ENCODE results near the gene PIEZO2. TPM values are rescaled to one million over a fixed set of nuclear protein-coding genes. Genes with fewer than 3 reads are reported as not detected.

Gene PIEZO2
- total RNA-seq, 1 experiment from 2014 or later, result 0.11 TPM

DNA sequence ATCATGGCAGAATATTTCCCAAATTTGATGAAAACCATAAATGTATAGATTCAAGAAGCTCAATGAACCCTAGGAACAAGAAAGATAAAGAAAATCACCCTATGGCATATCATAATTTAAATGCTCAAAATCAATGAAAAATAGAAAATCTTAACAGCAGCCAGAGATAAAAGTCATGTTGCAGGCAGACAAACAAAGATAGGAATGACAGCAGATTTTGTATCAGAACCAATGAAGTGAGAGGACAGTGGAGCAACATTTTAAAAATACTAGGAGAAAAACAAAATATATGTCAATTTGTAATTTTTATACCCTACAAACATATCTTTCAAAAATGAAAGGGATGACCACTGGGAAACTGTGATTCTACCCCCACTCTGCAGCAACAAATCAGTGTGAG, 203.3 kb downstream of the PIEZO2 start:
- Mint-ChIP-seq H3K4me3 (ENCODE audit: unreplicated experiment) (no peak overlapping the region), H3K9me3 (ENCODE audit: unreplicated experiment) (peaks cover 46% of the 10 kb centered on the region), H3K4me1 (ENCODE audit: low read depth, unreplicated experiment) (no peaks in the 10 kb centered on the region), H3K27me3 (ENCODE audit: insufficient read depth, unreplicated experiment) (no peaks in the 10 kb centered on the region), H3K27ac (ENCODE audit: unreplicated experiment) (no peak overlapping the region), H3K36me3 (ENCODE audit: insufficient read depth, unreplicated experiment) (no peaks in the 10 kb centered on the region)
- CTCF ChIA-PET, result no interaction called here
- POLR2A ChIA-PET, result no interaction called here
- Histone ChIP-seq H3K27me3 (replicated peaks; ENCODE audit: control insufficient read depth, insufficient read depth, low read length) (no peaks in the 10 kb centered on the region), H3K9me3 (peaks cover 18% of the 10 kb centered on the region), H3K4me3 (ENCODE audit: low read depth, low read length) (no peak overlapping the region), H3K36me3 (ENCODE audit: control insufficient read depth, insufficient read depth, low read length) (no peaks in the 10 kb centered on the region), H3K4me1 (no peaks in the 10 kb centered on the region)
- no TSS peak for BruUV-seq (replicated peaks)
- TF ChIP-seq, protein P1, sequence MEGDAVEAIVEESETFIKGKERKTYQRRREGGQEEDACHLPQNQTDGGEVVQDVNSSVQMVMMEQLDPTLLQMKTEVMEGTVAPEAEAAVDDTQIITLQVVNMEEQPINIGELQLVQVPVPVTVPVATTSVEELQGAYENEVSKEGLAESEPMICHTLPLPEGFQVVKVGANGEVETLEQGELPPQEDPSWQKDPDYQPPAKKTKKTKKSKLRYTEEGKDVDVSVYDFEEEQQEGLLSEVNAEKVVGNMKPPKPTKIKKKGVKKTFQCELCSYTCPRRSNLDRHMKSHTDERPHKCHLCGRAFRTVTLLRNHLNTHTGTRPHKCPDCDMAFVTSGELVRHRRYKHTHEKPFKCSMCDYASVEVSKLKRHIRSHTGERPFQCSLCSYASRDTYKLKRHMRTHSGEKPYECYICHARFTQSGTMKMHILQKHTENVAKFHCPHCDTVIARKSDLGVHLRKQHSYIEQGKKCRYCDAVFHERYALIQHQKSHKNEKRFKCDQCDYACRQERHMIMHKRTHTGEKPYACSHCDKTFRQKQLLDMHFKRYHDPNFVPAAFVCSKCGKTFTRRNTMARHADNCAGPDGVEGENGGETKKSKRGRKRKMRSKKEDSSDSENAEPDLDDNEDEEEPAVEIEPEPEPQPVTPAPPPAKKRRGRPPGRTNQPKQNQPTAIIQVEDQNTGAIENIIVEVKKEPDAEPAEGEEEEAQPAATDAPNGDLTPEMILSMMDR (IDR thresholded peaks at IDR 0.05; ENCODE audit: insufficient read depth in 1 of 2, low read depth in 1 of 2, low read length in 1 of 2, severe bottlenecking in 1 of 2, unreplicated experiment in 1 of 2), result no peak
- no peak for DNase-seq
- intact Hi-C loops (cut with micrococcal nuclease; ENCODE audit: unreplicated experiment), result no loop called here

DNA sequence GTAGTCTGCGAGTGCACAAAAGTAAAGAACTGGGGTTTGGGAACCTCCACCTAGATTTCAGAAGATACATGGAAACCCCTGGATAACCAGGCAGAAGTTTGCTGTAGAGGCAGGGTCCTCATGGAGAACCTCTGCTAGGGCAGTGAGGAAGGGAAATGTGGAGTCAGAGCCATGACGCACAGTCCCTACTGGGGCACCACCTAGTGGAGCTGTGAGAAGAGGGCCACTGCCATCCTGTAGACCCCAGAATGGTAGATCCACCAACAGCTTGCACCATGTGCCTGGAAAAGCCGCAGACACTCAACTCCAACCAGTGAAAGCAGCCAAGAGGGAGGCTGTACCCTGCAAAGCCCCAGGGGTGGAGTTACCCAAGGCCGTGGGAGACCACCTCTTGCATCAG, 206.4 kb downstream of the PIEZO2 start:
- ChIA-PET CTCF (no interaction called here), POLR2A (no interaction called here)
- no peaks in the 10 kb centered on the region for H3K36me3 ChIP-seq (ENCODE audit: control insufficient read depth, insufficient read depth, low read length)
- H3K9me3 ChIP-seq, result peaks cover 18% of the 10 kb centered on the region
- H3K27ac Mint-ChIP-seq (ENCODE audit: unreplicated experiment), result no peak overlapping the region
- BruUV-seq (replicated peaks), result no TSS peak
- no peaks in the 10 kb centered on the region for H3K36me3 Mint-ChIP-seq (ENCODE audit: insufficient read depth, unreplicated experiment)
- H3K4me3 Mint-ChIP-seq (ENCODE audit: unreplicated experiment), result no peak overlapping the region
- no peak for DNase-seq
- H3K4me1 ChIP-seq, result no peaks in the 10 kb centered on the region
- H3K27me3 Mint-ChIP-seq (ENCODE audit: insufficient read depth, unreplicated experiment), result no peaks in the 10 kb centered on the region
- H3K27me3 ChIP-seq (replicated peaks; ENCODE audit: control insufficient read depth, insufficient read depth, low read length), result no peaks in the 10 kb centered on the region
- TF ChIP-seq, protein P1 (IDR thresholded peaks at IDR 0.05; ENCODE audit: insufficient read depth in 1 of 2, low read depth in 1 of 2, low read length in 1 of 2, severe bottlenecking in 1 of 2, unreplicated experiment in 1 of 2), result no peak
- H3K9me3 Mint-ChIP-seq (ENCODE audit: unreplicated experiment), result peaks cover 46% of the 10 kb centered on the region
- intact Hi-C loops (cut with micrococcal nuclease; ENCODE audit: unreplicated experiment), result no loop called here
- H3K4me3 ChIP-seq (ENCODE audit: low read depth, low read length), result no peak overlapping the region
- no peaks in the 10 kb centered on the region for H3K4me1 Mint-ChIP-seq (ENCODE audit: low read depth, unreplicated experiment)

DNA sequence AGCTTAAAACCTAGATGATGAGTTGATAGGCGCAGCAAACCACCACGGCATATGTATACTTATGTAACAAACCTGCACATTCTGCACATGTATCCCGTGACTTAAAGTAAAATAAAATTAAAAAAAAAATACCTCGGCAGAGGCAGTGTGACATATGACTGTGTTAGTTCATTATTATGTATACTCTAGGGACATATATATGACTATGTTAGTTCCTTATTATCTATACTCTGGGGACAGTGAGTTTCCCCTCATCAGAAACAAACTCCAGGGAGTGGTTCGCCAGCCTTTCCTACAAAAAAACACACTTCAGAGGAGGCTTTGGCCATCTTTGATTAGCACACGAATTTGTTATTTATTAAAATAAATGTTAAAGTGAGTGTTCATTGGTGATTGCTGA, 209.5 kb downstream of the PIEZO2 start:
- H3K36me3 Mint-ChIP-seq (ENCODE audit: insufficient read depth, unreplicated experiment), result no peaks in the 10 kb centered on the region
- no TSS peak for BruUV-seq (replicated peaks)
- DNase-seq, result no peak
- TF ChIP-seq, protein P1 (IDR thresholded peaks at IDR 0.05; ENCODE audit: insufficient read depth in 1 of 2, low read depth in 1 of 2, low read length in 1 of 2, severe bottlenecking in 1 of 2, unreplicated experiment in 1 of 2), result no peak
- H3K27ac Mint-ChIP-seq (ENCODE audit: unreplicated experiment), result no peak overlapping the region
- H3K27me3 Mint-ChIP-seq (ENCODE audit: insufficient read depth, unreplicated experiment), result no peaks in the 10 kb centered on the region
- intact Hi-C loops (cut with micrococcal nuclease; ENCODE audit: unreplicated experiment), result no loop called here
- no peak overlapping the region for H3K4me3 Mint-ChIP-seq (ENCODE audit: unreplicated experiment)
- no peaks in the 10 kb centered on the region for H3K27me3 ChIP-seq (replicated peaks; ENCODE audit: control insufficient read depth, insufficient read depth, low read length)
- peaks cover 29% of the 10 kb centered on the region for H3K9me3 Mint-ChIP-seq (ENCODE audit: unreplicated experiment)
- peaks cover 4% of the 10 kb centered on the region; the same call in 1 of the 2 replicates for H3K9me3 ChIP-seq
- POLR2A ChIA-PET, result no interaction called here
- CTCF ChIA-PET, result no interaction called here
- H3K4me1 ChIP-seq, result no peaks in the 10 kb centered on the region
- no peaks in the 10 kb centered on the region for H3K36me3 ChIP-seq (ENCODE audit: control insufficient read depth, insufficient read depth, low read length)
- H3K4me3 ChIP-seq (ENCODE audit: low read depth, low read length), result no peak overlapping the region
- H3K4me1 Mint-ChIP-seq (ENCODE audit: low read depth, unreplicated experiment), result no peaks in the 10 kb centered on the region
